Femur (tissue), 1 donor: Measurements from ENCODE around the gene SLC41A1.

Experiments used
- DNase-seq: peaks from one replicate; pipeline ENCODE4 v3.0.0-alpha.2; 2017

The SLC41A1 gene

DNA sequence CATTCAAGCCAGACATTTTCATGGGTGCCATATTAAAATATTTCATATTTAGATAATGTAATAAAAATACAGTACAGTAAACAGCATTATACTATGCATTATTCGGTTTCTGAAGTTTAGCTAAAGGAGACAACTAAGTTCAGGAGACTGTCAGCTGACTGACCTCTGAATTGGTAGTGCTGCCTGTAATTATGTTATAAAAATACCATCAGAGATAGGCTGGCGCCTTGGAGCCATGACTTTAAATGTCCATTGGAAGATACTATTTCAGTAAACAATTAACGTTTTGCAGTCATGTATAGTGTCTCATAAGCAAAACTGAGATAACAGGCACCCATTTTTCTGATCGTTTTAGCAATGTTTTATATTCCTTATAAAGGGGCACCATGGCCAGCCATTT is 26.4 kb downstream of the SLC41A1 start:
- no peak for DNase-seq

DNA sequence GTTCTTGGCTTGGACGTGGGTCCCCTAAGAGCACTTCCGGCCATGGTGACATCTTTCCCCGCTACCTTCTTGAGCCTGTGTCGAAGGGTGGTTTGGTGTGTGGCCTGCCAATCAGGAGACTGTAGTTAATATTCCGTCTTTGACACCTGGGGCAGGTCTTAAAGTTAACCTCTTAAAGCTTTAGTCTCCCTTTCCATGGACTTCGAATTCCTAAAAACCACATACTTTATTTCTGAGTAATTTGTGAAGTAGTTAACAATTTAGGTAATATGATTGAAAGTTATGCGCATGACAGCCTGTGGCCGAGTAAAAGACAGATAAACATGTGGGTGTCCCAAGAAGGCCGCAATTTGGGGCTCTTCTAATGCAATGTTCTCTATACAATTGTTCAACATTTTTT is 27.6 kb downstream of the SLC41A1 start:
- no peak for DNase-seq

DNA sequence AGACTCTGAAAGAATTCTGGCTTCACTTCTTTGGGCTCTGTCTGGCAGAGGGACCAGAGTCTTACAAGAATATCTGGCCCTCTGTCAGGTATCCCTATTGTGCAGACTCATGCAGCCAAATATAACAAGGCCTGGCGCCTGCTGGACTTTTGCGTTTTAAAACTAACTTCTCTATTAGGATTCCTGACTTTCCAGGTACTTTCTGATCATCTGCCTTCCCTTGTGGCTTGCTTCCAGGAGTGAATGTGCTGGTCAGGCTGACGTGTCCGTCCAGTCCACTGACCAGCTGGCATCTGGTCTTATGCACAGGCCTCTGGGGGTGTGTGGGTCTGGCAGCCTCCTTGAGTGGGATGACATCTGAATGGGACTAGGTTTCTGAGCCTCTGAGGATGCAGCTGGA is 29.1 kb downstream of the SLC41A1 start:
- DNase-seq, result no peak

DNA sequence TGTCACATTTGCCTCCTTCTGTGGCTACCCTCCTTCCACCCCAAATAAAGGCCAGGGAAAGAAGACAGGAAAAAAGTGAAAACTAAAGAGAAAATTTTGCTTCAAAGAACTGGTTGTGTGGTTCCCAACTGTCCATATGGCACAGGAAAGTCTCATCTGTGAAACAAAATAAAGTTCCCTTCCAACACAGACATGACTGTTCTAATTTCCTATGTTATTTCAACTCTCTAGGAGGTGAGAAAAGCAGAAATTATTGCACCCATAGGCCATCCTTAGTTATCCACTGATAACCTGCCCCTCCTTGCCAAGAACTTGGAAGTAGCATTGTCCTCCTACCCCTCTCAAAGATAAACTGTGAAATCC is 29.6 kb downstream of the SLC41A1 start:
- no peak for DNase-seq

DNA sequence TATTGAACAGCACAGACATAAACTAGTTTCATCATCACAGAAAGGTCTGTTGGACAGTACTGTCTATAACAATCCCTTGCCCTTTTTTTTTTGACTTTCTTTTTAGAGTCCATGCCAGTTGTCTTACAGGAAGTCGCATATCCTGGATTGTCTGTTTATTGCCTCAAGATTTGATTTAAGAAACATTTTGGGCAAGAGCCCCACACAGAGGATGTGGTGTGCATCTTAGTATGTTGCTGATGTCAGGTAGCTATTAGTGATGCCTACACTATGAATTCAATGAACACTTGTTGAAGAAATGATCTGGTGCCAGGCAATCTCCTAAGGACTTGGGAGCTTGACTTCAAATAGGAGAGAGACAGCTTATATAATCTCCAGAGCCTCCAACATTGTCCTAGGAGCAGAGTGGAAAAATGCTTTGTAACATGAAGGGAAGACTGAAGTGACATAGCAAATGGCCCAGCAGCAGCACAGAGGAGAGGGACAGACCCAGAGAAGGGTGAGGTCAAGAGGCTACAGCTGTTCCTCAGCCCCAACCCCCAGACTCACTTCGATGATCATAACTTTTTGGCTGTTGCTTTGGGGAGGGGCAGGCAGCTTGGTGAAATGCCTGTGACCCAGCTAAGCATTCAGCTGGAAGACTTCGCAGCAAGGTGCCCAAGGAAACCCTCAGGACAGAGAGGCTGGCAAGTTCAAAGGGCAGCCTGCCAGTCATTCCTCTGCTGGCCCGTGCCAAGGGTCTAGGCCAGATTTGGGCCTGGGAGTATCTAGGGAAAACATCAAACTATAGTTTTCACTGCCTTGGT is 30.2 kb downstream of the SLC41A1 start:
- no peak for DNase-seq

DNA sequence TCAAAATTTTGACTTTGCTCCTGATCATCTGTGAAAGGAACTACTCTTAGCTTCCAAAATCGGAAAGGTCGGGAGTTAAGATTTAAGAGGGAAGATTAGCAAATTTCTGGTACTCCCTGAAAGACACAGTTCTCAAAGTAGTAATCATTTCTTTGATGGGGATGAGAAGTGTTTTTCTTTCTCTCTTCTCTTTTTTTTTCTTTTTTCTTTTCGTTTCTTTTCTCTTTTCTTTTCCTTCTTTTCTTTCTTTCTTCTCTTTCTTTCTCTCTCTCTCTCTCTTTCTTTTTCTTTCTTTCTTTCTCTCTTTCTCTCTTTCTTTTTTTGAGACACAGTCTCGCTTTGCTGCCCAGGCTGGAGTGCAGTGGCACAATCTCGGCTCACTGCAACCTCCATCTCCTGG is 32.7 kb downstream of the SLC41A1 start:
- DNase-seq, result no peak

DNA sequence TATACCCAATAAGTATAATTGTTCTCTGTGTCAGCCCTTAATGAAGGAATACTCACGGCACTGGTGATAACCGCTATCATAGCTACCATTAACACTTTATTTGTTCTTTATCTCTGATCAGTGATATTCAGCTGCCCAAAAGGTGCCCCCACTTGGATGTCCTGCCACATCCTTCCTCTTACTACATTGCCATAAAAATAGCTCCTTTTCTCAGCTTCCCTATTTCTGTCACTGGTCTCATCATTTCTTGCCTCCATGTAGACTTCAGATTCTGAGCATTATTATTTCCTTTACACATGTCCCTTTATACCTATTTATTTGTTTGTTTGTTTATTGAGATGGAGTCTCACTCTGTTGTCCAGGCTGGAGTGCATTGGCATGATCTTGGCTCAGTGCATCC is 35.0 kb downstream of the SLC41A1 start:
- no peak for DNase-seq

DNA sequence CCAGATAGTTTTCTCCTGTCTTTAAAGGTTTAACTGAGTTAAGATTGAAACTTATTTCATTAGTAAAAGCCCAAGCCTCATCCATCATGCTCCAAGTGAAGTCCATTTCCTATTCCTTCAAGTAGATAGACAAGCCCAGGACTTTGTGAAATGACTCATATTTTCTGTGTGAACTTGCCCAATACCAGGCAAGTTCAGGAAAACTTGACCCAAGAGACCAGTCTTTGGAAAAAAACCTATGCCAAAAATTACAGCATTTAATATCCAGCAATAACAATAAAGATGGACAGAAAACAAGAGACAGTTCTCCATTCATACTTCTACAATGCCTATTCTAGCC is 37.3 kb downstream of the SLC41A1 start:
- no peak for DNase-seq

DNA sequence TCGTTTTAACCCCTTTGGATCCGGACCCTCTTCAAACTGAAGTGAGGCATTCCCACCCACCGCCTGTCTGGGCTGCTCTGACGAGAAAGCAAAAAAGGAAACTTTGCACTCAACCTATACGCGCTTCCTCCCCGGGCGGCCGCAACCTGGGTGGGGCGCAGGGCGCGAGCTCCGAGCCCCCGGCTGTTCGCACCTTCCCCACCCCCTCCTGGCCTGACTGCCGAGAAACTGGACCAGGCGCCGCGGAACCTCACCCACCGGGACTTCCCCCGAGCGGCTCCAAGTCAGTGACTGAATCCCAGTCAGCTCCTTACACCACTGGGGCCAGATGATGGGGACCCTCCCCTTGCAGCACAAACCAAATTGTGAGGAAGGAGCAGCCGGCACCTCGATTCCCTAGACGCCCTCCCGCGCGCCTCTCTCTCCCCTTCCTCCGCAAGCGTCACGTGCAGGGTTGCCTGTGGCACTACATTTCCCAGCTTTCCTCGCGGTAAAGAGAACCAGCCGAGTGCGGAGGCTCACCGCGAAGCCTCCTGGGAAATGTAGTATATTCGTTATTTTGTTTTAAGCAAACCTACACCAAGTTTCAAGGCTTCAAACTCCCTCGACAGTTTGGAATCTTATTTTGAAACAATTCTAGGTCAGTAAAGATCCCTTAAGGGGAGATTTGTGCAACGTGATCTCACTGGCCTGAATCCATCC is 37.8 kb downstream of the SLC41A1 start, which contains the start of gene RAB29:
Gene RAB29 (minus strand): TSS at position 468 of the 702 bp plus-strand sequence. CDS start 526 bp downstream, outside the sequence.
- peak; percentile 88 for DNase-seq

DNA sequence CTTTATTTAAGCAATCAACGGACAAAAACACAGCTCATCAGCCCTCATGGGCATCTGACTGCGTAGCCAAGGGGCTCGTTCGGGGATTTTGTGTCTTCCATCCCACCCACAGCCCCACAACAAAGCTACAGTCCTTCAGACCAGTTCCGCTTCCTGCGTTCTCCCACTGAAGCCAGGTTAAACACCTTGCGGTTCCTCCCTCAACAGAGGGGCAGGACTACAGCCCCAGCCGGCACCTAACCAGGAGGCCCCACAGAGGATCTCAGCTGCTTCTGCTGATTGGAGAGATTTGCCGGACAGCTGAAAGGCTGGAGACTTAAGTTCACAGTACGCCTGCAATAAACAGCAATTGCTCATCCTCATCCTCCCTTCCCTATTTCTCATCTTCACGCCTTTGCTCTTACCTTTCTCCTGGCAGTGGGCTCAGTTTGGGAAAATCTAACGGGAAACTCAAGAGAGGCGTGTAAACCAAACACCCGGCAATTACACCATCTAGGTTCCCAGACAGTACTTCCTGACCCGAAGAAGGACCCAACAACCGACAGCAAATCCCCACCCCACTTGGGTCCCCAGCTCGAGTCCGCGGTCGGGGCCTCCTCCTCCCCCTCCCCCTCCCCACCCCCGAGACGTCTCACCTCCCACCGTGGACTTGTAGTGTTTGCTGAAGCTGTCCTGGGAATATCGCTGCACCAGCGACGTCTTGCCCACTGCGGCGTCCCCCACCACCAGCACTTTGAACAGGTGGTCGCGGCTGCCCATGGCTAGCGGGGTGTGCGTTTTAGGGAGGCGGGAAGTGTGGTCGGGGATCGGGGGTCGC is 38.6 kb downstream of the SLC41A1 start:
- peak; percentile 41 for DNase-seq

DNA sequence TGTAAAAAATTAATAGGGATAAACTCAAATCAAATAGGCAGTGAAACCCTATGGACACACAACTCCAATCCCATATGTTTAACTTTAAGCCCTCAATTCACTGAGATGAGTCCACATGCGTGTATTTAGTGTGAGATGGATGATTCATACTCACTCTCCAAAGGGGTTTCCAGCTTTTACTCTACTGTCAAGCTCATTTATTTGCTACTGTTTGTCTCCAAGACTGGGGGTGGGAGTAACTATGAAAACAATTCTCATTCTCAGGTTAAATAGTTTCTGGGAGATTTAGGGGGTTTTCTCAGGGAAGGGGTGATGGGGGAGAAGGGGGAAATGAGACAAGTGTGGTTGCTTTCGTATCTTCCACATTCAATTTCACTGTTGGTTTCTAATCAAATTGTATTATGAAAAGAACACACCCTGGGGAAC is 40.4 kb downstream of the SLC41A1 start:
- no peak for DNase-seq

DNA sequence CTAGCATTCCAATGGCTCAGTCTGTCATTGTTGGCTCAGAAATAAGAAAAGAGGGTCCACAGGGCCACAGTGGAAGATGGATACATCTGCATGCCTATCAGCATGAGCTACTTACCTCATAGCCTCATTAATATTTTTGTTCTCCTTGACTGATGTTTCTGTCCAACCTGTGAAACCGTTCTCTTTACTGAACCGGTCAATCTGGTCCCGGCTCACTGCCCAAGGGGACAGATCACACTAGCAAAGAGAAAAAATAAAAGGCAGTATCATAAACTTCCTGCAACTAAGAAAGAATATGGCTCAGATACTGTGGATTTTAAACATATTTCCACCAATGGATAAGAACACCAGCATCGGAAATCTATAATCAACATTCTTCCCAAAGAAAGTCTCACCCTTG is 42.4 kb downstream of the SLC41A1 start:
- DNase-seq, result no peak

DNA sequence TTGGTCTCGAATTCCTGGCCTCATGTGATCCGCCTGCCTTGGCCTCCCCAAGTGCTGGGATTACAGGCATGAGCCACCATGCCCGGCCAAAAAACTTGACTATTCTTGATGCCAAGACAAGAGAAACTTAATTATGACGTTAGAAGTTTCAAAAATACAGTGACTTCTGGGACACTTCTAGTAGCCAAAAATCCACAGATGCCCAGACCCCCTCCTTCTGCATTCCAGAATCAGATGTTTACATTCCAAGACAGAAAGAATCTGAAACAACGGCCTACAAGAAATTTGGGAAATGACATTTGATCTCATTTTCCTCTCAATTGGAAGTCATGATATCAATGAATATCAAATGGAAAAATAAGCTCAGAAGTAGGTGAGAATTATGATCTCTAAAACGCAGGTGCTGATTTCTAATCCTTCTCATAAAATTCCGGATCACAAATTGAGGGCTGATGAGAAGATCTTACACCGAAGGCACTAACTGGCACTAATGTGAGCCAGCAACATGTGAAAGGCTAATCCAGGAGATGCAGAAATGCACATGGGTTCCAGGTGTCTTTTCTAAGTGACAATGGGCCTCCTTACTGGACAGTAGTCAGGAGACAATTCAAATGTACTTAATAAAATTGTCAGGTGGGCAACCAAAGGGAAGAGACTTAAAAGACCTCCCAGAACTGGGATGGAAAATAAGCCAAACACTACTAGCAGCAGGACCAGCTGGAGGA is 43.2 kb downstream of the SLC41A1 start:
- DNase-seq, result no peak

DNA sequence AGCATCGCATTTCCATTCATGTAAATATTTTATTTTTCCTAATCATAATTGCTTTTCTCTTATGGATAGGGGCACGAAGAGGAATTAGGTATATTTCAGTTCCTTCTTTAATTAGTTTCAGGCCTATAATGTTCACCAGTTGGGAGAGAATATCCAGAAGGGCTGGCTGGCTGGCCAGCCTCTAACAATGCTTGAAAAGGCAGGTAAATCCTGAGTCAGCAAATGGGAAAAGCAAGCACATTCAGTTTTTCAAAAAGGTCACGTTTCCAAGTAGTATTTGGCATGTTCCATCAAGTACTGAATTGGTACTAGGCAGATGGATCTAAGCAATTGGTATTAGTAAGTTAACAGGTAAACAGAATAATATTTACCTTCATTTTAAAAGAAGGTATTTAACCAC is 45.8 kb downstream of the SLC41A1 start:
- DNase-seq, result no peak

DNA sequence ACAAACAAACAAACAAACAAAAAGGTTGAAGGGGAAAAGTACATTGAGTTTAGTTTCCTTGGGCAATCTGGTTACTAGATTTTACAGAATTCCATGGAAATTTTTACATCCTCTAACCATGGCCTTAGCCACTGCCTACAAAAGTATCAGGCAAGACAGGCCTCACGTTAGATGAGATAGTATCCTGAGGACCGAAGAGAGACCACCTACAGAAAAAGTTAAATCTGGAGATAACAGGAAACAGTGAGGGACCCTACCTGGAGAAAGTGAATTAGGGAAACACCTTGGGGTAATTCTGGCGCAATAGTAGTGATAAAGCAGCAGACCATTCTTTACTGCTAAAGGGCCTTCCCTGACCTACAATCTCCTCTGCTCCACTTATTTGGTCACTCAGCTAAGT is 46.4 kb downstream of the SLC41A1 start:
- DNase-seq, result no peak

DNA sequence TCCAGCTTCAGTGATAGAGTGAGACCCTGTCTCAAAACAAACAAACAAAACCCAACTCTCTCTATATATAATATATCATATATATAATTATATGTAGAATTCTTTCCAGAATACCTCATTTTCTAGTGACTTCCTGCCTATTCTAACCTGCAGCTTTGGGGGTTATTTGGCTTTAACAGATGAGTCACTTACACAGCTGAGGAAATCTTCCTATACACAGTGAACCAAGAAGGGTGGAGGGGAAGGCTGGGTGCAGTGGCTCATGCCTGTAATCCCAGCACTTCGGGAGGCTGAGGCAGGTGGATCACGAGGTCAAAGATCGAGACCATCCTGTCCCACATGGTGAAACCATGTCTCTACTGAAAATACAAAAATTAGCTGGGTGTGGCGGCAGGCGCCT is 47.0 kb downstream of the SLC41A1 start:
- DNase-seq, result no peak

DNA sequence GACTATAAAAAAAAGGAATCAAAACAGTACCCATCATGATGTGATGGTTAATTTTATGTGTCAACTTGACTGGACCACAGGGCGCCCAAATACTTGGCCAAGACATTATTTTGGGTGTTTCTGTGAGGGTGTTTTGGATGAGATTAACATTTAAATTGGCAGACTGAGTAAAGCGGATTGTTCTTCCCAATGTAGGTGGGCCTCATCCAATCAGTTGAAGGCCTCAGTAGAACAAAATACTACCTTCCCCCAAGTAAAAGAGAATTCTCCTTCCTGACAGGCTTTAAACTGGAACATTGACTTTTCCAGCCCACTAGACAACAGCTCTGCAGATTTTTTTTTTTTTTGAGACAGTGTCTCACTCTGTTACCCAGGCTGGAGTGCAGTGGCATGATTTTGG is 48.4 kb downstream of the SLC41A1 start:
- DNase-seq, result no peak

DNA sequence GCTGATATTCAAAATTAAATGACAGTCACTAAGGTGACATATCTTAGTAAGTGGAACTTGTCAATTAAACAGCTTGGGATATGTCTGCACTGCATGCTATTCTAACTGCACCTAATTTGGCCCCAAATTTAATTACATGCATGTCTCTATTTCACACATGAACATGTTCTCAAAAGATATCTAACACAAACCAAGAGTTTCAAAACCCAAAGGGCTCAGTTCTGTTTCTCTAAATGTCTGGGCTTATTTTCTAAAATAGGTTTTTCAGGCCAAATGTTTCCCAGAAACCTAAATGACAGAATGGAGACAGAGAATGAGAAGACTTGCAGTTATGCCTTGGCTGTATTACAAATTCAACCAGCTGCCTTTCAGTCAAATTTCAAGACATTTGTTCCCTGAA is 49.0 kb downstream of the SLC41A1 start:
- DNase-seq, result no peak

DNA sequence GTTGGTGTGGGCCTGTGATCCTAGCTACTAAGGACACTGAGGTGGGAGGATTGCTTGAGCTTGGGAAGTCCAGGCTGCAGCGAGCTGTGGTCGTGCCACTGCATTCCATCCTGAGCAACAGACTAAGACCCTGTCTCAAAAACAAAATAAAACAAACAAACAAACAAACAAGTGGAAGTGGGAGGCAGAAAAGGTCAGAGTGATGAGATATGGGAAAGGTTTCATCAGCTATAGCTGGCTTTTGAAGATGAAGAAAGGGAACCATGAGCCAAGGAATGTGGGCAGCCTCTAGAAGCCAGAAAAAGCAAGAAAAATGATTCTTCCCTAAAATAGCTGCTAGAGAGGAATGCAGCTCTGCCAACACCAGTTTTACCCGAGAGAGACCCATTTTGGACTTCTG is 52.4 kb downstream of the SLC41A1 start:
- DNase-seq, result no peak

DNA sequence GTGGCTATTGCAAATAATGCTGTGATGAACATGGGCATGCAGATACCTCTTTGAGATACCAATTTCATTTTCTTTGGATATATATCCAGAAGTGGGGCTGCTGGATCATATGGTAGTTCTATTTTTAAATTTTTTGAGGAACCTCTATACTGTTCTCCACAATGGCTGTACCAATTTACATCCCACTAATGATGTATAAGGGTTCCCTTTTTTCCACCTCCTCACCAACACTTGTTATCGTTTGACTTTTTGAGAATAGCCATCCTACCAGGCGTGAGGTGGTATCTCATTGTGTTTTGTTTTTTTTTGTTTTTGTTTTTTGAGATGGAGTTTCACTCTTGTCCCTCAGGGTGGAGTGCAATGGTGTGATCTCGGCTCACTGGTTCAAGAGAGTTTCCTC is 56.4 kb downstream of the SLC41A1 start:
- no peak for DNase-seq

DNA sequence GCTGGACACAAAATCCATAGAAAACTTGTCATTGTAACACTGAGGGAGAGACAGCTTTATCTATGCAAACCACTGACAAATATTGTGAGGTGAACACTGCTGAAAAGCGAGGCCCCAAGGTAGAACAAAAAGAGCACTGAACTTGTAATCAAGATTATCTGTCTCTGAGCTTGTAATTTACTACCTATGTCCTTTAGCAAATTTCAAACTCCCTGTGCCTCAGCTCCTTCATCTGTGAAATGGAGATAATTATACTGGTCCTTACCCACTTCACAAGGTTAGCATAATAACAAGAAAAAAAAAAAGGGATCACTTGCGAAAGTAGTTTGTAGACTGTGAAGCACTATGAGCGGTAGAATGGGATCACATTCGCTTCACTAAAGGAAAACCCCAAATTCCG is 58.1 kb downstream of the SLC41A1 start:
- no peak for DNase-seq

DNA sequence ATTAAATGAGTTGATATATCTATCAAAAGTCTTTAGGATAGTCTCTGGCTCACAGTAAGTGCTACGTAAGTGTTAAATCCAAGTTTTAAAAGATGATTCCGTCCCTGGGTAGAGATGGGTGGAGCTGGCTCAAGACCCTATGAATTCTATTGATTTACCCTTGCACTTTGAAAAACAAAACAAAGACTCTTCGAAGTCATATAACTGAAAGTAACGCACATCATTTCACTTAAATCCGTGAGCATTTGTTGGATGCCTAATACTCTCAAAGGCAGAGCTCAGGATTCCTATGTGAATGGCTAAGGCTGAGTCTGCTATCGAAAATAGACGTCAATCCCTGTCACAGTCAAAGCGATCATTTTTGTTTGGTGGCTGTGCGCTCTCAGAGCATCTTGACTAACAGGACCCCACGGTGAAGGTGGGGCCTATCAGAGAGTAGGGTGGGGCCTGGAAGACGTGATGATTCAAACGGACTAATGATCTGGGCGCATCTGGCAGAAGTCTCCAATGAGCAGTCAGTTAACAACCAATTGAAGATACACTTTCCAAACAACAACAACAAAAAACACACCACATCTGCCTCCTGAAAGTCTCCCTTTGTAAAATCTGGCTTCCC is 61.9 kb downstream of the SLC41A1 start:
- DNase-seq, result no peak
